ENCODE data around the gene SKOR1. TPM values are rescaled to one million over a fixed set of nuclear protein-coding genes. Genes with fewer than 3 reads are reported as not detected.

SKOR1 gene
- total RNA-seq, 2 experiments from 2014 or later = 1.0 to 1.5 TPM

DNA sequence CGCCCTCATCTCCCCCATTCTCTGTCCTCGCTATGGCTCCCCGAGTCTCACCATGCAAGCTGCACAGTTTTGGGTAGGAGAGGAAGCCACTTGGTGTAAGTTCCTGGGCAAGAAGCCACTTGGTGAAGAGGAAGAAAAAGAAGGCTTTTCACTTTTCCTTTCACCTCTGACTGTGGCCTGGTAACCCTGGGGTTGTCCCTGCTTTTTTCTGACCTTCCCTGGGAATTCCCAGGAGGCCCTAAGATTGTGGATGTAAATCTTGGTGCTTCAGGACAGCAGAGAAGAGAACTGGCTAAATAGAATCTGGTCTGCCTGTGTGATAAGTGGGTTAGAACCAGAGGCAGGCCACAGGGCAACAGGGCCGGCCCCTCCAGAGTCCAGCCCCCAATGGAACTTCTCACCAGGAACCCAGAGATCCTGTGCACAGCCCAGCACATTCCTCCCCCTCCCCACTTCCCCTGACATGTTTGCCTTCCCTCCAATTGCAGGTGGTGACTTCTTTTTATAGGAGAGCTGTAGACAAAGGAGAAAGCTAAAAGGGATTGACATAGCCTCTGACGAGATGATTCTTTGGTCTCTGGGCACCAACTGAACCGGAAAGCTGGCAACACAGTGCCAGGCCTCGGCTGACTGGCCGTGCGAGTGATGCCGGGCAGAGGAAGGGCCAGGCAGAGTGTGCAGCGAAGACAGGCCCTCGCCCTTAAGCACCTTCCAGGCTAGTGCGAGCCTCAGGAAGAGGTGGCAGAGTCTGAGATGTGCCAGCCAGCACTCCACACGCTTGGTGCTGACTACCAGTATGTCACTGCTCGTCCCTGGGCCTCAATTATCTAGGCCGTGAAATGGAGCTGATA, 19.4 kb upstream of the SKOR1 start:
- Histone ChIP-seq H3K36me3 (ENCODE audit: insufficient read depth, low read length) (no peaks in the 10 kb centered on the region), H3K27ac (ENCODE audit: low read depth, low read length, poor library complexity, severe bottlenecking) (peak overlapping the region; percentile 35), H3K9me2 (ENCODE audit: insufficient read depth, low read length) (no peaks in the 10 kb centered on the region), H3K4me1 (ENCODE audit: insufficient read depth, low read length, poor library complexity, severe bottlenecking) (peaks cover 42% of the 10 kb centered on the region), H3K4me2 (ENCODE audit: low read length) (peak overlapping the region; percentile 47), H3K79me2 (ENCODE audit: insufficient read depth, low read depth, low read length) (no peaks in the 10 kb centered on the region), H4K20me1 (ENCODE audit: insufficient read depth, low read length) (no peaks in the 10 kb centered on the region), H2AFZ (ENCODE audit: low read length) (no peak overlapping the region), H3K9me3 (ENCODE audit: low read length) (no peaks in the 10 kb centered on the region), H3K4me3 (ENCODE audit: low read depth, low read length, poor library complexity, severe bottlenecking) (no peak overlapping the region)
- BruUV-seq (replicated peaks) = no TSS peak
- TF ChIP-seq, protein P1, sequence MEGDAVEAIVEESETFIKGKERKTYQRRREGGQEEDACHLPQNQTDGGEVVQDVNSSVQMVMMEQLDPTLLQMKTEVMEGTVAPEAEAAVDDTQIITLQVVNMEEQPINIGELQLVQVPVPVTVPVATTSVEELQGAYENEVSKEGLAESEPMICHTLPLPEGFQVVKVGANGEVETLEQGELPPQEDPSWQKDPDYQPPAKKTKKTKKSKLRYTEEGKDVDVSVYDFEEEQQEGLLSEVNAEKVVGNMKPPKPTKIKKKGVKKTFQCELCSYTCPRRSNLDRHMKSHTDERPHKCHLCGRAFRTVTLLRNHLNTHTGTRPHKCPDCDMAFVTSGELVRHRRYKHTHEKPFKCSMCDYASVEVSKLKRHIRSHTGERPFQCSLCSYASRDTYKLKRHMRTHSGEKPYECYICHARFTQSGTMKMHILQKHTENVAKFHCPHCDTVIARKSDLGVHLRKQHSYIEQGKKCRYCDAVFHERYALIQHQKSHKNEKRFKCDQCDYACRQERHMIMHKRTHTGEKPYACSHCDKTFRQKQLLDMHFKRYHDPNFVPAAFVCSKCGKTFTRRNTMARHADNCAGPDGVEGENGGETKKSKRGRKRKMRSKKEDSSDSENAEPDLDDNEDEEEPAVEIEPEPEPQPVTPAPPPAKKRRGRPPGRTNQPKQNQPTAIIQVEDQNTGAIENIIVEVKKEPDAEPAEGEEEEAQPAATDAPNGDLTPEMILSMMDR (conservative IDR thresholded peaks at IDR 0.05; ENCODE audit: low read length) = no peak
- TF ChIP-seq EZH2phosphoT487 (IDR thresholded peaks at IDR 0.05; ENCODE audit: borderline replicate concordance, low read depth, low read length) = no peak
- CTCF ChIA-PET (ENCODE audit: unreplicated experiment) = no interaction called here
- intact Hi-C loops (cut with micrococcal nuclease; ENCODE audit: unreplicated experiment) = no loop called here
- no peak for DNase-seq (ENCODE audit: low spot score)
- POLR2A ChIA-PET = interaction anchor here (0.6 kb wide), 1 partner anchor 210 kb away, joined by 3 read pairs; no protein-coding TSS in a partner anchor

DNA sequence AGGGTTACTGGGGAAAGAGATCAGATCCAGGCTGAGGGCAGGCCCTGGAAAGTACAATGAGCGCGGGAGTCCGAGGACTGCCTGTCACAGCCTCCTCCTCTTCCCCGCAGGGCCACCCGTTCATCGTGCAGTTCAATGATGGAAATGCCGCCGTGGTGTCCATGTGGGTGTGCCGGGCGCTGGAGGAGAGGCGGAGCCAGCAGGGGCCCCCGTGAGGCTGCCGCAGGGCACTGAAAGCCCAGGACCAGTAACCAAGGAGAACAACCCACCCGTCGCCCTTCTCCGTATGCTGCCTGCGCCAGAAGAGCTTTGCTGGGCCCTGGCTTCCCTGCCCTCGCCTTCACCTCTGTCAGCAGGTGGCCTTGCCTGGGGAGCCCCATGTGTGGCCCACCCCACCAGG, 18.8 kb upstream of the SKOR1 start:
- H3K79me2 ChIP-seq (ENCODE audit: insufficient read depth, low read depth, low read length) = no peaks in the 10 kb centered on the region
- ChIA-PET POLR2A (interaction anchor here (0.6 kb wide), 1 partner anchor 211 kb away, joined by 3 read pairs; no protein-coding TSS in a partner anchor), CTCF (ENCODE audit: unreplicated experiment) (no interaction called here)
- H3K9me2 ChIP-seq (ENCODE audit: insufficient read depth, low read length) = no peaks in the 10 kb centered on the region
- H2AFZ ChIP-seq (ENCODE audit: low read length) = no peak overlapping the region
- H3K4me3 ChIP-seq (ENCODE audit: low read depth, low read length, poor library complexity, severe bottlenecking) = no peak overlapping the region
- H3K9me3 ChIP-seq (ENCODE audit: low read length) = no peaks in the 10 kb centered on the region
- no peak overlapping the region for H3K27ac ChIP-seq (ENCODE audit: low read depth, low read length, poor library complexity, severe bottlenecking)
- DNase-seq (ENCODE audit: low spot score) = no peak
- no peaks in the 10 kb centered on the region for H4K20me1 ChIP-seq (ENCODE audit: insufficient read depth, low read length)
- BruUV-seq (replicated peaks) = no TSS peak
- no peak for TF ChIP-seq EZH2phosphoT487 (IDR thresholded peaks at IDR 0.05; ENCODE audit: borderline replicate concordance, low read depth, low read length)
- TF ChIP-seq, protein P1 (conservative IDR thresholded peaks at IDR 0.05; ENCODE audit: low read length) = no peak
- H3K4me2 ChIP-seq (ENCODE audit: low read length) = no peak overlapping the region
- peaks cover 42% of the 10 kb centered on the region for H3K4me1 ChIP-seq (ENCODE audit: insufficient read depth, low read length, poor library complexity, severe bottlenecking)
- no peaks in the 10 kb centered on the region for H3K36me3 ChIP-seq (ENCODE audit: insufficient read depth, low read length)
- intact Hi-C loops (cut with micrococcal nuclease; ENCODE audit: unreplicated experiment) = no loop called here

DNA sequence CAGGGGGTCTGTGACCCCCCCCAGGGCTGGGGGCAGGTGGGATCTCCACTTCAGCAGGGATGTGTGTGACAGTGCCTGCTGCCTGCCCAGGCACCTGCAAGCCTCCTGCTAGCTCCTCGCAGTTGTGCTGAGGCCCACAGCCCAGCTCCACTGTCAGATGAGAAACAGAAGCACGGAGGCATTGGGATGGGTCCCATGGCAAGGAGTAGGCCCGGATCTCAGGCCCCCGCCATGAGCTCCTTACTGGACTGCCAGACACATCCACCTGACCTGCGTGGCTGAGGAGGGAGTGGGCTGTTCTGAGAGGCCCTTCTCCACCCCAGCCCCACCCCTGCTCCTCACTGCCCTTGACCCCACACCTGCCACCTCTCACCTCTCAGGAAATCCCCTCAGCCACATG, 18.2 kb upstream of the SKOR1 start:
- DNase-seq (ENCODE audit: low spot score) = no peak
- TF ChIP-seq, protein P1 (conservative IDR thresholded peaks at IDR 0.05; ENCODE audit: low read length) = no peak
- no peak for TF ChIP-seq EZH2phosphoT487 (IDR thresholded peaks at IDR 0.05; ENCODE audit: borderline replicate concordance, low read depth, low read length)
- ChIA-PET CTCF (ENCODE audit: unreplicated experiment) (interaction anchor here (1.1 kb wide), 1 partner anchor 9 kb away, joined by 3 read pairs; no protein-coding TSS in a partner anchor), POLR2A (no interaction called here)
- no peaks in the 10 kb centered on the region for H3K36me3 ChIP-seq (ENCODE audit: insufficient read depth, low read length)
- intact Hi-C loops (cut with micrococcal nuclease; ENCODE audit: unreplicated experiment) = no loop called here
- peaks cover 47% of the 10 kb centered on the region for H3K4me1 ChIP-seq (ENCODE audit: insufficient read depth, low read length, poor library complexity, severe bottlenecking)
- no peak overlapping the region for H3K4me3 ChIP-seq (ENCODE audit: low read depth, low read length, poor library complexity, severe bottlenecking)
- no TSS peak for BruUV-seq (replicated peaks)
- no peak overlapping the region for H3K4me2 ChIP-seq (ENCODE audit: low read length)
- no peaks in the 10 kb centered on the region for H3K9me3 ChIP-seq (ENCODE audit: low read length)
- H4K20me1 ChIP-seq (ENCODE audit: insufficient read depth, low read length) = no peaks in the 10 kb centered on the region
- no peaks in the 10 kb centered on the region for H3K79me2 ChIP-seq (ENCODE audit: insufficient read depth, low read depth, low read length)
- no peak overlapping the region for H3K27ac ChIP-seq (ENCODE audit: low read depth, low read length, poor library complexity, severe bottlenecking)
- H2AFZ ChIP-seq (ENCODE audit: low read length) = no peak overlapping the region
- no peaks in the 10 kb centered on the region for H3K9me2 ChIP-seq (ENCODE audit: insufficient read depth, low read length)

Data from OCI-LY7 (cell line).